IgD-negative memory B cell (primary cell): ENCODE measurements around the gene MRTFA. TPM values are rescaled to one million over a fixed set of nuclear protein-coding genes. Genes with fewer than 3 reads are reported as not detected.
A peak's percentile ranks its signal among the peaks of the same experiment; 100 is the strongest.
"Not testable (repeated sequence)": the region's sequence is repeated elsewhere in the genome, so short reads cannot be mapped to it uniquely, and the experiment has no call there.

Experiments used
- H3K27ac Mint-ChIP-seq, 3 donors: one replicate each; pipeline ENCODE4 v1.8.0; 2020 to 2022; ENCODE audit warnings: mild to moderate bottlenecking in 3 of 3, mixed read lengths in 3 of 3, moderate library complexity in 1 of 3
- H3K27me3 Mint-ChIP-seq: one replicate; pipeline ENCODE4 v1.8.0; 2021; ENCODE audit warnings: mixed read lengths
- H3K36me3 Mint-ChIP-seq: one replicate; pipeline ENCODE4 v1.8.0; 2020; ENCODE audit warnings: mild to moderate bottlenecking, mixed read lengths
- H3K4me1 Mint-ChIP-seq, 3 donors: one replicate each; pipeline ENCODE4 v1.8.0; 2020 to 2022; ENCODE audit warnings: mixed read lengths in 3 of 3, mild to moderate bottlenecking in 1 of 3
- H3K4me3 Mint-ChIP-seq, 4 donors: one replicate each; pipeline ENCODE4 v1.8.0; 2020 to 2022; ENCODE audit warnings: mild to moderate bottlenecking in 4 of 4, mixed read lengths in 4 of 4, moderate library complexity in 3 of 4
- H3K9me3 Mint-ChIP-seq, 3 donors: one replicate each; pipeline ENCODE4 v1.8.0; 2020 to 2021; ENCODE audit warnings: mixed read lengths in 3 of 3, mild to moderate bottlenecking in 1 of 3
- polyA plus RNA-seq: library from polyadenylated mRNA; unstranded; fragments of 300-500 nt; fragmentation: Illumina TruSeq; gene quantifications from one replicate; pipeline ENCODE4 v1.2.3, GENCODE V29; 2021

Gene MRTFA
- polyA plus RNA-seq, 1 donor from 2014 or later, result 17.2 TPM

GRCh38 chr22:40625794-40626193 is 10.7 kb downstream of the MRTFA start:
- H3K27ac Mint-ChIP-seq, result peak overlapping the region in 1 of 3 donors; percentile 24
- H3K9me3 Mint-ChIP-seq, H3K36me3 Mint-ChIP-seq, H3K4me3 Mint-ChIP-seq, H3K27me3 Mint-ChIP-seq: not testable (repeated sequence)
- peaks cover 18 to 39% (median 37%) of the 10 kb centered on the region in 3 donors for H3K4me1 Mint-ChIP-seq

GRCh38 chr22:40625281-40625680 is 11.2 kb downstream of the MRTFA start:
- not testable (repeated sequence) for H3K9me3 Mint-ChIP-seq, H3K27me3 Mint-ChIP-seq, H3K4me3 Mint-ChIP-seq, H3K36me3 Mint-ChIP-seq
- H3K27ac Mint-ChIP-seq, result peak overlapping the region in 1 of 3 donors; percentile 60
- H3K4me1 Mint-ChIP-seq, result peaks cover 20 to 41% (median 41%) of the 10 kb centered on the region in 3 donors

GRCh38 chr22:40624770-40625169 is 11.7 kb downstream of the MRTFA start:
- no peak overlapping the region for H3K4me3 Mint-ChIP-seq
- peaks cover 8% of the 10 kb centered on the region for H3K36me3 Mint-ChIP-seq
- peak overlapping the region in 2 of 3 donors; percentile 44 to 60 for H3K27ac Mint-ChIP-seq
- peaks cover 20 to 41% (median 39%) of the 10 kb centered on the region in 3 donors for H3K4me1 Mint-ChIP-seq
- H3K27me3 Mint-ChIP-seq, result no peaks in the 10 kb centered on the region
- H3K9me3 Mint-ChIP-seq, result peaks cover 0 to 6% (median 1%) of the 10 kb centered on the region in 3 donors

GRCh38 chr22:40621309-40622151 is 15.0 kb downstream of the MRTFA start:
- Mint-ChIP-seq H3K36me3 (peaks cover 16% of the 10 kb centered on the region), H3K4me3 (peak overlapping the region in 1 of 4 donors; percentile 35), H3K27me3 (no peaks in the 10 kb centered on the region), H3K9me3 (peaks cover 0 to 6% (median 1%) of the 10 kb centered on the region in 3 donors), H3K4me1 (peaks cover 17 to 24% (median 22%) of the 10 kb centered on the region in 3 donors), H3K27ac (no peak overlapping the region)

GRCh38 chr22:40620464-40621046 is 16.0 kb downstream of the MRTFA start:
- H3K27me3 Mint-ChIP-seq, result no peaks in the 10 kb centered on the region
- peaks cover 20% of the 10 kb centered on the region for H3K36me3 Mint-ChIP-seq
- H3K27ac Mint-ChIP-seq, result no peak overlapping the region
- no peak overlapping the region for H3K4me3 Mint-ChIP-seq
- peaks cover 19 to 29% (median 26%) of the 10 kb centered on the region in 3 donors for H3K4me1 Mint-ChIP-seq
- H3K9me3 Mint-ChIP-seq, result peaks cover 0 to 6% (median 1%) of the 10 kb centered on the region in 3 donors

GRCh38 chr22:40618400-40618799 is 18.1 kb downstream of the MRTFA start:
- H3K4me3 Mint-ChIP-seq, result no peak overlapping the region
- no peak overlapping the region for H3K27ac Mint-ChIP-seq
- H3K27me3 Mint-ChIP-seq, result no peaks in the 10 kb centered on the region
- peaks cover 22 to 28% (median 25%) of the 10 kb centered on the region in 3 donors for H3K4me1 Mint-ChIP-seq
- peaks cover 0 to 6% (median 1%) of the 10 kb centered on the region in 3 donors for H3K9me3 Mint-ChIP-seq
- peaks cover 25% of the 10 kb centered on the region for H3K36me3 Mint-ChIP-seq

GRCh38 chr22:40616578-40616977 is 19.9 kb downstream of the MRTFA start:
- Mint-ChIP-seq H3K36me3 (peaks cover 21% of the 10 kb centered on the region), H3K9me3 (peaks cover 0 to 1% (median 0%) of the 10 kb centered on the region in 3 donors), H3K4me1 (peaks cover 26 to 34% (median 29%) of the 10 kb centered on the region in 3 donors), H3K4me3 (no peak overlapping the region), H3K27ac (no peak overlapping the region), H3K27me3 (no peaks in the 10 kb centered on the region)

GRCh38 chr22:40613067-40613466 is 23.5 kb downstream of the MRTFA start:
- Mint-ChIP-seq H3K27ac (no peak overlapping the region), H3K4me3 (no peak overlapping the region), H3K9me3 (no peaks in the 10 kb centered on the region), H3K4me1 (peaks cover 22 to 29% (median 23%) of the 10 kb centered on the region in 3 donors), H3K36me3 (peaks cover 16% of the 10 kb centered on the region), H3K27me3 (no peaks in the 10 kb centered on the region)

GRCh38 chr22:40612291-40612751 is 24.2 kb downstream of the MRTFA start:
- Mint-ChIP-seq H3K36me3 (peaks cover 14% of the 10 kb centered on the region), H3K4me1 (peaks cover 23 to 31% (median 24%) of the 10 kb centered on the region in 3 donors), H3K27me3 (no peaks in the 10 kb centered on the region), H3K4me3 (peak overlapping the region in 1 of 4 donors; percentile 18), H3K9me3 (no peaks in the 10 kb centered on the region), H3K27ac (no peak overlapping the region)

- H3K4me3 Mint-ChIP-seq, result no peak overlapping the region
- H3K4me1 Mint-ChIP-seq, result peaks cover 27 to 35% (median 29%) of the 10 kb centered on the region in 3 donors
- no peaks in the 10 kb centered on the region for H3K9me3 Mint-ChIP-seq
- no peaks in the 10 kb centered on the region for H3K27me3 Mint-ChIP-seq
- no peak overlapping the region for H3K27ac Mint-ChIP-seq
- H3K36me3 Mint-ChIP-seq, result peaks cover 12% of the 10 kb centered on the region
Observed at GRCh38 chr22:40611606-40612005, 24.9 kb downstream of the MRTFA start.

- H3K36me3 Mint-ChIP-seq, result peaks cover 5% of the 10 kb centered on the region
- no peak overlapping the region for H3K4me3 Mint-ChIP-seq
- no peaks in the 10 kb centered on the region for H3K9me3 Mint-ChIP-seq
- peak overlapping the region in 2 of 3 donors; percentile 23 to 59 for H3K27ac Mint-ChIP-seq
- H3K27me3 Mint-ChIP-seq, result no peaks in the 10 kb centered on the region
- H3K4me1 Mint-ChIP-seq, result peaks cover 28 to 34% (median 33%) of the 10 kb centered on the region in 3 donors
Observed at GRCh38 chr22:40610329-40610850, 26.1 kb downstream of the MRTFA start.

- Mint-ChIP-seq H3K4me3 (no peak overlapping the region), H3K36me3 (peaks cover 6% of the 10 kb centered on the region), H3K27me3 (no peaks in the 10 kb centered on the region), H3K4me1 (peaks cover 33 to 38% (median 35%) of the 10 kb centered on the region in 3 donors), H3K27ac (no peak overlapping the region), H3K9me3 (no peaks in the 10 kb centered on the region)
Observed at GRCh38 chr22:40609216-40609615, 27.3 kb downstream of the MRTFA start.

GRCh38 chr22:40607506-40607905 is 29.0 kb downstream of the MRTFA start:
- no peaks in the 10 kb centered on the region for H3K9me3 Mint-ChIP-seq
- H3K27me3 Mint-ChIP-seq, result no peaks in the 10 kb centered on the region
- H3K27ac Mint-ChIP-seq, result no peak overlapping the region
- peaks cover 6% of the 10 kb centered on the region for H3K36me3 Mint-ChIP-seq
- peaks cover 36 to 43% (median 38%) of the 10 kb centered on the region in 3 donors for H3K4me1 Mint-ChIP-seq
- no peak overlapping the region for H3K4me3 Mint-ChIP-seq

GRCh38 chr22:40606306-40606705 is 30.2 kb downstream of the MRTFA start:
- H3K27ac Mint-ChIP-seq, result peak overlapping the region in 1 of 3 donors; percentile 82
- peaks cover 35 to 41% (median 40%) of the 10 kb centered on the region in 3 donors for H3K4me1 Mint-ChIP-seq
- no peak overlapping the region for H3K4me3 Mint-ChIP-seq
- H3K27me3 Mint-ChIP-seq, result no peaks in the 10 kb centered on the region
- peaks cover 6% of the 10 kb centered on the region for H3K36me3 Mint-ChIP-seq
- no peaks in the 10 kb centered on the region for H3K9me3 Mint-ChIP-seq

GRCh38 chr22:40605761-40606160 is 30.8 kb downstream of the MRTFA start:
- Mint-ChIP-seq H3K4me1 (peaks cover 37 to 47% (median 41%) of the 10 kb centered on the region in 3 donors), H3K27me3 (no peaks in the 10 kb centered on the region), H3K27ac (peak overlapping the region in 1 of 3 donors; percentile 82), H3K36me3 (peaks cover 6% of the 10 kb centered on the region), H3K9me3 (no peaks in the 10 kb centered on the region), H3K4me3 (no peak overlapping the region)
